ENCODE data around the gene DHRSX. TPM values are rescaled to one million over a fixed set of nuclear protein-coding genes. Genes with fewer than 3 reads are reported as not detected.

DHRSX gene, protein sequence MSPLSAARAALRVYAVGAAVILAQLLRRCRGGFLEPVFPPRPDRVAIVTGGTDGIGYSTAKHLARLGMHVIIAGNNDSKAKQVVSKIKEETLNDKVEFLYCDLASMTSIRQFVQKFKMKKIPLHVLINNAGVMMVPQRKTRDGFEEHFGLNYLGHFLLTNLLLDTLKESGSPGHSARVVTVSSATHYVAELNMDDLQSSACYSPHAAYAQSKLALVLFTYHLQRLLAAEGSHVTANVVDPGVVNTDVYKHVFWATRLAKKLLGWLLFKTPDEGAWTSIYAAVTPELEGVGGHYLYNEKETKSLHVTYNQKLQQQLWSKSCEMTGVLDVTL
- 22.2 and 26.4 TPM in 2 replicates for total RNA-seq

GRCh38 chrX:2500803-2501558 is at the start of gene DHRSX, which contains the start of gene ZBED1:
TSS of gene DHRSX (minus strand) at chrX:2500976. CDS start at chrX:2500925, 51 bp downstream.
TSS of gene ZBED1 (minus strand) at chrX:2500976. CDS start at chrX:2490719, 10,257 bp downstream.

Other genes starting within 250 kb of the DHRSX start
- gene ZBED1, start within 50 bp of the DHRSX start, total RNA-seq, result 41.8 and 51.0 TPM in 2 replicates
- gene CD99, start 190.3 kb upstream of the DHRSX start, total RNA-seq, result 344 and 508 TPM in 2 replicates

Data from thoracic aorta endothelial cell (primary cell).